Activated T-cell treated with anti-CD3 and anti-CD28 coated beads, Interleukin-2, amount 50 U/mL, for 72 hours (primary cell): ENCODE results near the gene ZRANB2. TPM values are rescaled to one million over a fixed set of nuclear protein-coding genes. Genes with fewer than 3 reads are reported as not detected.

Source experiments
- ATAC-seq, 2 donors: fragments of 150-1000 bp; cut with Tn5 transposase; replicated peaks in 1 of 2; 2 replicates each; pipeline ENCODE4 v1.10.0; 2021; ENCODE audit warnings: moderate library complexity in 2 of 2, mild to moderate bottlenecking in 1 of 2
- DNase-seq, 2 donors: peaks; one replicate each; pipeline ENCODE4 v3.0.0; 2021 to 2022; ENCODE audit warnings: mixed read lengths in 1 of 2
- H3K27ac Mint-ChIP-seq: one replicate; pipeline ENCODE4 v1.8.0; 2022; ENCODE audit warnings: mild to moderate bottlenecking, moderate library complexity, mixed read lengths
- H3K27me3 Mint-ChIP-seq: one replicate; pipeline ENCODE4 v1.8.0; 2022; ENCODE audit warnings: low read depth, mixed read lengths
- H3K36me3 Mint-ChIP-seq, 2 donors: one replicate each; pipeline ENCODE4 v1.8.0; 2022; ENCODE audit warnings: mixed read lengths in 2 of 2, mild to moderate bottlenecking in 1 of 2; ENCODE audit not compliant: insufficient read depth in 2 of 2
- H3K4me1 Mint-ChIP-seq: one replicate; pipeline ENCODE4 v1.8.0; 2022; ENCODE audit warnings: low read depth, mixed read lengths
- H3K4me3 Mint-ChIP-seq, 2 donors: one replicate each; pipeline ENCODE4 v1.8.0; 2022; ENCODE audit warnings: mild to moderate bottlenecking in 2 of 2, mixed read lengths in 2 of 2, moderate library complexity in 2 of 2
- H3K9me3 Mint-ChIP-seq, 2 donors: one replicate each; pipeline ENCODE4 v1.8.0; 2022; ENCODE audit warnings: mixed read lengths in 2 of 2
- total RNA-seq, 2 donors: library from RNA; stranded (reverse); gene quantifications; one replicate each; pipeline ENCODE4 v1.2.3, GENCODE V29; 2022

ZRANB2 gene
- total RNA-seq, result 100 to 1,000 TPM in 1 of 2 donors, 10 to 100 TPM in 1; 93.6 to 104 TPM

GRCh38 chr1:71080739-71081696 lies at the start of gene ZRANB2:
TSS of gene ZRANB2 (minus strand) at chr1:71081035. CDS start at chr1:71080995, 40 bp downstream.
- Mint-ChIP-seq H3K27ac (peak within 1 kb of the TSS; percentile 100), H3K9me3 (peaks cover 4 to 5% of the 10 kb centered on the region in 2 donors), H3K27me3 (no peaks in the 10 kb centered on the region), H3K4me1 (peaks cover 22% of the 10 kb centered on the region), H3K36me3 (peaks cover 10% of the 10 kb centered on the region in 2 donors), H3K4me3 (peak within 1 kb of the TSS; percentile 91 to 93)
- ATAC-seq, result peak; percentile 98
- peak; percentile 88 to 93 for DNase-seq

GRCh38 chr1:71128060-71128459 lies 47.2 kb upstream of the ZRANB2 start:
- Mint-ChIP-seq H3K4me1 (no peaks in the 10 kb centered on the region), H3K9me3 (peaks cover 27 to 32% of the 10 kb centered on the region in 2 donors), H3K36me3 (peaks cover 5 to 10% of the 10 kb centered on the region in 2 donors), H3K27ac (no peak overlapping the region), H3K4me3 (no peak overlapping the region), H3K27me3 (no peaks in the 10 kb centered on the region)
- DNase-seq (no peak), ATAC-seq (no peak)

- Mint-ChIP-seq H3K9me3 (peaks cover 6 to 17% of the 10 kb centered on the region in 2 donors), H3K4me3 (no peak overlapping the region), H3K36me3 (peaks cover 5 to 8% of the 10 kb centered on the region in 2 donors), H3K4me1 (no peaks in the 10 kb centered on the region), H3K27me3 (no peaks in the 10 kb centered on the region), H3K27ac (no peak overlapping the region)
- DNase-seq (no peak), ATAC-seq (no peak)
Observed at GRCh38 chr1:71118086-71118485, 37.3 kb upstream of the ZRANB2 start.

GRCh38 chr1:71116729-71117128 lies 35.9 kb upstream of the ZRANB2 start:
- Mint-ChIP-seq H3K4me3 (no peak overlapping the region), H3K27me3 (no peaks in the 10 kb centered on the region), H3K4me1 (no peaks in the 10 kb centered on the region), H3K36me3 (peaks cover under 1 to 1% of the 10 kb centered on the region in 2 donors), H3K9me3 (peaks cover under 1 to 8% of the 10 kb centered on the region in 2 donors), H3K27ac (no peak overlapping the region)
- DNase-seq, result no peak
- ATAC-seq, result no peak

- ATAC-seq, result no peak
- H3K4me1 Mint-ChIP-seq, result no peaks in the 10 kb centered on the region
- H3K27ac Mint-ChIP-seq, result no peak overlapping the region
- peaks cover 0 to 2% of the 10 kb centered on the region in 2 donors for H3K9me3 Mint-ChIP-seq
- no peak overlapping the region for H3K4me3 Mint-ChIP-seq
- peaks cover 6% of the 10 kb centered on the region for H3K27me3 Mint-ChIP-seq
- no peak for DNase-seq
- H3K36me3 Mint-ChIP-seq, result no peaks in the 10 kb centered on the region
Observed at GRCh38 chr1:71106658-71107322, 26.0 kb upstream of the ZRANB2 start.

GRCh38 chr1:71104417-71104816 lies 23.6 kb upstream of the ZRANB2 start:
- no peak overlapping the region for H3K4me3 Mint-ChIP-seq
- H3K4me1 Mint-ChIP-seq, result no peaks in the 10 kb centered on the region
- peaks cover 0 to 2% of the 10 kb centered on the region in 2 donors for H3K9me3 Mint-ChIP-seq
- no peaks in the 10 kb centered on the region for H3K36me3 Mint-ChIP-seq
- ATAC-seq, result no peak
- H3K27ac Mint-ChIP-seq, result no peak overlapping the region
- DNase-seq, result no peak
- peaks cover 6% of the 10 kb centered on the region for H3K27me3 Mint-ChIP-seq

- no peaks in the 10 kb centered on the region for H3K4me1 Mint-ChIP-seq
- no peaks in the 10 kb centered on the region for H3K36me3 Mint-ChIP-seq
Observed at GRCh38 chr1:71101839-71102376, 21.1 kb upstream of the ZRANB2 start.

GRCh38 chr1:71097428-71097827 lies 16.6 kb upstream of the ZRANB2 start:
- no peak for DNase-seq
- H3K27me3 Mint-ChIP-seq, result no peaks in the 10 kb centered on the region
- no peaks in the 10 kb centered on the region for H3K36me3 Mint-ChIP-seq
- no peak for ATAC-seq
- no peaks in the 10 kb centered on the region for H3K9me3 Mint-ChIP-seq
- no peak overlapping the region for H3K27ac Mint-ChIP-seq
- H3K4me3 Mint-ChIP-seq, result no peak overlapping the region
- no peaks in the 10 kb centered on the region for H3K4me1 Mint-ChIP-seq

More at GRCh38 chr1:71101839-71102376, 21.1 kb upstream of the ZRANB2 start:
- Mint-ChIP-seq H3K4me3 (no peak overlapping the region), H3K27ac (no peak overlapping the region), H3K9me3 (no peaks in the 10 kb centered on the region), H3K27me3 (peaks cover 3% of the 10 kb centered on the region)
- ATAC-seq (no peak), DNase-seq (no peak)

- no peak overlapping the region for H3K4me3 Mint-ChIP-seq
- ATAC-seq, result no peak
- no peaks in the 10 kb centered on the region for H3K36me3 Mint-ChIP-seq
- no peaks in the 10 kb centered on the region for H3K4me1 Mint-ChIP-seq
- H3K27ac Mint-ChIP-seq, result no peak overlapping the region
- DNase-seq, result no peak
- H3K27me3 Mint-ChIP-seq, result no peaks in the 10 kb centered on the region
- no peaks in the 10 kb centered on the region for H3K9me3 Mint-ChIP-seq
Observed at GRCh38 chr1:71094913-71095312, 14.1 kb upstream of the ZRANB2 start.

- Mint-ChIP-seq H3K4me3 (no peak overlapping the region), H3K4me1 (no peaks in the 10 kb centered on the region), H3K27me3 (no peaks in the 10 kb centered on the region), H3K36me3 (no peaks in the 10 kb centered on the region), H3K27ac (no peak overlapping the region), H3K9me3 (no peaks in the 10 kb centered on the region)
- DNase-seq (no peak), ATAC-seq (no peak)
Observed at GRCh38 chr1:71093938-71094337, 13.1 kb upstream of the ZRANB2 start.

- H3K4me3 Mint-ChIP-seq, result no peak overlapping the region
- H3K9me3 Mint-ChIP-seq, result no peaks in the 10 kb centered on the region
- no peak for ATAC-seq
- no peaks in the 10 kb centered on the region for H3K27me3 Mint-ChIP-seq
- H3K36me3 Mint-ChIP-seq, result no peaks in the 10 kb centered on the region
- H3K27ac Mint-ChIP-seq, result no peak overlapping the region
- no peaks in the 10 kb centered on the region for H3K4me1 Mint-ChIP-seq
- no peak for DNase-seq
Observed at GRCh38 chr1:71089536-71090270, 8.9 kb upstream of the ZRANB2 start.

- no peak for ATAC-seq
- Mint-ChIP-seq H3K27ac (no peak overlapping the region), H3K27me3 (no peaks in the 10 kb centered on the region), H3K4me3 (no peak overlapping the region), H3K4me1 (no peaks in the 10 kb centered on the region), H3K36me3 (no peaks in the 10 kb centered on the region), H3K9me3 (no peaks in the 10 kb centered on the region)
- DNase-seq, result no peak
Observed at GRCh38 chr1:71088645-71089287, 7.9 kb upstream of the ZRANB2 start.
